ENCODE measurements around the gene TEX54. TPM values are rescaled to one million over a fixed set of nuclear protein-coding genes. Genes with fewer than 3 reads are reported as not detected.
A peak's percentile ranks its signal among the peaks of the same experiment; 100 is the strongest.

Gene TEX54
- polyA plus RNA-seq, 4 donors, result 0.33 TPM; not detected in 3

GRCh38 chr11:62792202-62792575 is 40.5 kb downstream of the TEX54 start:
- DNase-seq (ENCODE audit: low read depth in 4 of 4, low spot score in 2 of 4), result no peak

DNA sequence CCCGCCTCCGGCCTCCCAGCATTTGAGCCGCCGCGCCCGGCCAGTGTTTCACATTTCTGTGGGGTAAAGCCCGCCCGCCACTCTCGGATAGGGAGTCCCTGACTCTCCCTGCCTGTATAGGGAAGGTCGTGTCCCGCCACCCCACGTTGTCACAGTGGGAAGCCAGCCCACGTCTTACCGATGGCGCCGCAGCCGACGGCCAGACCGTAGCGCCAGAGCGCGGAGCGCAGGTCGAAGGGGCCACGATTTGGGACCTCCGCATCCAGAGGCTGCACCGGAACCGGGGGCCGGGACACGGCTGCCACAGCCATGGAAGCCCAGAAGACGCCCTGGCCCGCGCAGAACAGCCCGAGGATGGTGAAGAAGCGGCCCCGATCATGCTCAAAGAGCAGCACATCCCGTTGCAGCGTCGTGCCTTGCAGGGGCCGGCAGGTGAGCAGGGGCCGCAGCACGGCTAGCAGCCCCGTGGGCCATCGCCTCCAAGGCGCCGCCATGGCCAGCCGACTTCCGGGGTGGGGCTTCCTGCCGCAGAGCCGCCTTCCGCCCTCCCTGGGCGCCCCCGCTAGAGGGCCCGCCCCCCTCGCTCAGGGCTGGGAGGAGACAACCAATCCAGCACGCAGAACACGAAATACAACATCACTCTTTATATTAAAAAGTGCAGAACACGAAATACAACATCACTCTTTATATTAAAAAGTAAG is 41.0 kb downstream of the TEX54 start, which contains the start of gene TMEM223:
Gene TMEM223, minus strand, starts transcription at position 506 of the 701 bp plus-strand sequence. Its CDS starts 12 bp downstream, at position 494.
- peak in 3 of 4 donors; percentile 64 to 77 (median 65) for DNase-seq (ENCODE audit: low read depth in 4 of 4, low spot score in 2 of 4)

GRCh38 chr11:62789576-62789975 is 43.1 kb downstream of the TEX54 start:
- DNase-seq (ENCODE audit: low read depth in 4 of 4, low spot score in 2 of 4), result no peak

DNA sequence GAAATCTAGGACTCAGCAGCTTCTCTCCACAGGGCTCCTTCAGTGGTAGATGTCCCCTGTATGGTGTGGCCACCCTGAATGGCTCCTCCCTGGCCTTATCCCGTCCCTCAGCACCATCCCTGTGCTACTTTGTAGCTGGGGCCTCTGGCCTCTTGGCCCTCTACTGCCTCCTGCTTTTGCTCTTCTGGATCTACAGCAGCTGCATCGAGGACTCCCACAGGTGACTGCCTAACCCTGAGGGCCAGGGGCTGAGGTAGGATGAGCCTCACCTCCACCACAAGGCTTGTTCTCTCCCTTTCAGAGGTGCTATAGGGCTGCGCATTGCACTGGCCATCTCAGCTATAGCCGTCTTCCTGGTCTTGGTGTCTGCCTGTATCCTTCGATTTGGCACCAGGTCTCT is 43.6 kb downstream of the TEX54 start:
- DNase-seq (ENCODE audit: low read depth in 4 of 4, low spot score in 2 of 4), result no peak

DNA sequence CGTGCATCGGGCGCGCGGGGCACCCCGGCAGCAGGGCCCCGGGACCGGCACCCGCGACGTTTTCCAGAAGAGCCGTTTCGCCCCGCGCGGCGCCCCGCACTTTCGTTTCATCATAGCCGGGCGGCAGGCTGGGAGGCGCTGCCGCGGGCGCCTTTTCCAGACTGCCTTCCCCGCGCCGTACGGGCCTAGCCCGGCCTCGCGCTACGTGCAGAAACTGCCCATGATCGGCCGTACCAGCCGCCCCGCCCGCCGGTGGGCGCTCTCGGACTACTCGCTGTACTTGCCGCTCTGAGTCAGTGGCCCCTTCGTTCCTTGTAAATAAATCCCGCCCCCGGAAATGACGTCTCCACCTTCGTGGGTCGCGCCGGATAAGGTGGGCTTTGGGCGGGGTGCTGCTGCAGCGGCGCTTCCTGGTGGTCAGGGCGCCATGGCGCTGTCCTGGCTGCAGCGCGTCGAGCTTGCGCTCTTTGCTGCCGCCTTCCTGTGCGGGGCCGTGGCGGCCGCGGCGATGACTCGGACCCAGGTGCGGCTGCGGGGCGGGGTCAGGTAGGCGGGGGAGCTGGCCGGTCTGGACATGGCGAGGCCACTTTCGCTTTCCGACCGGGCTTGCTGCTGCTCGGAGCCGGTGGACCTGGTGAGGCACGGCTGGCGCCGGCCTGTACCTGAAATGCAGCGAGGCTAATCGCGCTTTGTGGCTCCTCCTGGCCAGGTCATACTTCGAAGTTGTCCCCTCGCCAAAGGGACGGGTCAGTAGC is 45.5 kb downstream of the TEX54 start, which contains the start of gene TMEM179B:
Gene TMEM179B, plus strand, starts transcription at position 398 of the 755 bp plus-strand sequence. Its CDS starts 30 bp downstream, at position 428.
- peak; percentile 94 to 98 (median 97) for DNase-seq (ENCODE audit: low read depth in 4 of 4, low spot score in 2 of 4)

GRCh38 chr11:62786318-62787004 is 46.2 kb downstream of the TEX54 start:
- peak in 3 of 4 donors; percentile 81 to 89 (median 84) for DNase-seq (ENCODE audit: low read depth in 4 of 4, low spot score in 2 of 4)

- no peak for DNase-seq (ENCODE audit: low read depth in 4 of 4, low spot score in 2 of 4)
These were observed 49.9 kb downstream of the TEX54 start for GRCh38 chr11:62782753-62783152.

Other genes with a start within 250 kb of the TEX54 start
- gene TUT1, start 241.3 kb downstream of the TEX54 start, polyA plus RNA-seq (ENCODE audit: insufficient read length in 4 of 4), result 10 to 100 TPM; 19.7 to 28.5 (median 22.7) TPM
- 10 to 100 TPM; 86.4 to 99.3 (median 90.3) TPM for gene MTA2, start 231.0 kb downstream of the TEX54 start, polyA plus RNA-seq (ENCODE audit: insufficient read length in 4 of 4)
- 10 to 100 TPM; 25.9 to 46.8 (median 41.2) TPM for gene EML3, start 220.1 kb downstream of the TEX54 start, polyA plus RNA-seq (ENCODE audit: insufficient read length in 4 of 4)
- gene ROM1, start 219.6 kb downstream of the TEX54 start, polyA plus RNA-seq (ENCODE audit: insufficient read length in 4 of 4), result 1 to 10 TPM; 2.8 to 4.8 (median 4.0) TPM
- 10 to 100 TPM; 21.3 to 44.9 (median 41.3) TPM for gene B3GAT3, start 210.9 kb downstream of the TEX54 start, polyA plus RNA-seq (ENCODE audit: insufficient read length in 4 of 4)
- 100 to 1,000 TPM; 373 to 393 (median 382) TPM for gene GANAB, start 186.2 kb downstream of the TEX54 start, polyA plus RNA-seq (ENCODE audit: insufficient read length in 4 of 4)
- 10 to 100 TPM; 18.3 to 23.9 (median 21.8) TPM for gene INTS5, start 179.5 kb downstream of the TEX54 start, polyA plus RNA-seq (ENCODE audit: insufficient read length in 4 of 4)
- gene C11orf98, start 167.6 kb downstream of the TEX54 start, polyA plus RNA-seq (ENCODE audit: insufficient read length in 4 of 4), result 10 to 100 TPM; 49.4 to 63.8 (median 57.8) TPM
- 1 to 10 TPM; 3.9 to 8.9 (median 6.2) TPM for gene CSKMT, start 167.5 kb downstream of the TEX54 start, polyA plus RNA-seq (ENCODE audit: insufficient read length in 4 of 4)
- 10 to 100 TPM in 2 of 4 donors, 1 to 10 TPM in 2; 7.7 to 13.9 (median 11.1) TPM for gene UQCC3, start 161.2 kb downstream of the TEX54 start, polyA plus RNA-seq (ENCODE audit: insufficient read length in 4 of 4)
- gene LBHD1, start 160.6 kb downstream of the TEX54 start, polyA plus RNA-seq (ENCODE audit: insufficient read length in 4 of 4), result 10 to 100 TPM in 1 of 4 donors, 1 to 10 TPM in 3; 5.3 to 12.9 (median 9.0) TPM
- 100 to 1,000 TPM; 151 to 187 (median 174) TPM for gene UBXN1, start 153.8 kb downstream of the TEX54 start, polyA plus RNA-seq (ENCODE audit: insufficient read length in 4 of 4)
- 1 to 10 TPM in 3 of 4 donors, under 1 TPM in 1; 0.99 to 1.3 (median 1.1) TPM for gene LRRN4CL, start 143.3 kb downstream of the TEX54 start, polyA plus RNA-seq (ENCODE audit: insufficient read length in 4 of 4)
- 10 to 100 TPM; 64.2 to 81.1 (median 72.0) TPM for gene BSCL2, start 125.4 kb downstream of the TEX54 start, polyA plus RNA-seq (ENCODE audit: insufficient read length in 4 of 4)
- 1 to 10 TPM; 1.4 to 3.8 (median 2.4) TPM for gene GNG3, start 125.2 kb downstream of the TEX54 start, polyA plus RNA-seq (ENCODE audit: insufficient read length in 4 of 4)
- gene HNRNPUL2, start 105.4 kb downstream of the TEX54 start, polyA plus RNA-seq (ENCODE audit: insufficient read length in 4 of 4), result 10 to 100 TPM; 75.9 to 91.8 (median 81.6) TPM
- gene TTC9C, start 104.4 kb downstream of the TEX54 start, polyA plus RNA-seq (ENCODE audit: insufficient read length in 4 of 4), result 10 to 100 TPM; 35.7 to 47.7 (median 42.8) TPM
- 1 to 10 TPM; 8.0 to 9.6 (median 8.5) TPM for gene ZBTB3, start 78.7 kb downstream of the TEX54 start, polyA plus RNA-seq (ENCODE audit: insufficient read length in 4 of 4)
- 100 to 1,000 TPM; 132 to 173 (median 146) TPM for gene POLR2G, start 71.3 kb downstream of the TEX54 start, polyA plus RNA-seq (ENCODE audit: insufficient read length in 4 of 4)
- 10 to 100 TPM; 27.5 to 40.2 (median 37.2) TPM for gene TAF6L, start 61.4 kb downstream of the TEX54 start, polyA plus RNA-seq (ENCODE audit: insufficient read length in 4 of 4)
- 10 to 100 TPM; 65.7 to 71.3 (median 67.2) TPM for gene TMEM179B, start 45.4 kb downstream of the TEX54 start, polyA plus RNA-seq (ENCODE audit: insufficient read length in 4 of 4)
- gene TMEM223, start 40.8 kb downstream of the TEX54 start, polyA plus RNA-seq (ENCODE audit: insufficient read length in 4 of 4), result 10 to 100 TPM; 25.2 to 36.2 (median 29.6) TPM
- gene NXF1, start 27.4 kb downstream of the TEX54 start, polyA plus RNA-seq (ENCODE audit: insufficient read length in 4 of 4), result 100 to 1,000 TPM; 108 to 134 (median 119) TPM
- gene STX5, start 790 bp downstream of the TEX54 start, polyA plus RNA-seq (ENCODE audit: insufficient read length in 4 of 4), result 10 to 100 TPM; 53.8 to 61.9 (median 56.1) TPM
- gene WDR74, start 6.7 kb upstream of the TEX54 start, polyA plus RNA-seq (ENCODE audit: insufficient read length in 4 of 4), result 10 to 100 TPM; 34.0 to 50.7 (median 46.2) TPM
- 100 to 1,000 TPM; 159 to 219 (median 183) TPM for gene SLC3A2, start 48.1 kb upstream of the TEX54 start, polyA plus RNA-seq (ENCODE audit: insufficient read length in 4 of 4)
- under 1 TPM in 2 of 4 donors, not detected in 2; 0.05 to 0.12 TPM for gene CHRM1, start 88.5 kb upstream of the TEX54 start, polyA plus RNA-seq (ENCODE audit: insufficient read length in 4 of 4)
- 10 to 100 TPM; 19.9 to 38.0 (median 30.4) TPM for gene SLC22A6, start 152.1 kb upstream of the TEX54 start, polyA plus RNA-seq (ENCODE audit: insufficient read length in 4 of 4)
- 10 to 100 TPM; 26.6 to 57.9 (median 43.2) TPM for gene SLC22A8, start 183.0 kb upstream of the TEX54 start, polyA plus RNA-seq (ENCODE audit: insufficient read length in 4 of 4)

All from left renal cortex interstitium (tissue), 4 donors.